KMS-11 (cell line): ENCODE results near the gene JMJD1C.

ENCODE experiments used
- H2AFZ ChIP-seq: fragments of 200-600 bp; sonication (generic); 2 replicates; pipeline ENCODE4 v1.6.1; 2016; ENCODE audit warnings: antibody characterized with exemption, mixed run types, low read depth
- H3K27ac ChIP-seq: fragments of 200-600 bp; sonication (generic); 2 replicates; pipeline ENCODE4 v1.6.1; 2016; ENCODE audit warnings: mild to moderate bottlenecking, mixed run types
- H3K27me3 ChIP-seq: fragments of 200-600 bp; sonication (generic); 2 replicates; pipeline ENCODE4 v1.6.1; 2017; ENCODE audit warnings: mild to moderate bottlenecking, low read depth, mixed run types, moderate library complexity; ENCODE audit not compliant: insufficient read depth
- H3K36me3 ChIP-seq: fragments of 200-600 bp; sonication (generic); 2 replicates; pipeline ENCODE4 v1.6.1; 2017; ENCODE audit warnings: mild to moderate bottlenecking, mixed run types; ENCODE audit not compliant: insufficient read depth
- H3K4me1 ChIP-seq: fragments of 200-600 bp; sonication (generic); 2 replicates; pipeline ENCODE4 v1.6.1; 2016; ENCODE audit warnings: mild to moderate bottlenecking, low read depth, mixed run types; ENCODE audit not compliant: poor library complexity, severe bottlenecking
- H3K4me2 ChIP-seq: fragments of 200-600 bp; sonication (generic); 2 replicates; pipeline ENCODE4 v1.7.0; 2016; ENCODE audit warnings: mild to moderate bottlenecking, mixed run types
- H3K4me3 ChIP-seq: fragments of 200-600 bp; sonication (generic); IDR thresholded peaks from 2 replicates; pipeline ENCODE4 v1.6.1; 2017; ENCODE audit warnings: low read depth, low read length, mixed read lengths; ENCODE audit not compliant: insufficient read depth
- H3K79me2 ChIP-seq: fragments of 200-600 bp; sonication (generic); 2 replicates; pipeline ENCODE4 v1.6.1; 2016; ENCODE audit warnings: low read depth, mixed run types; ENCODE audit not compliant: insufficient read depth
- H3K9ac ChIP-seq: fragments of 200-600 bp; sonication (generic); 2 replicates; pipeline ENCODE4 v1.6.1; 2016; ENCODE audit warnings: mild to moderate bottlenecking, mixed run types
- H4K20me1 ChIP-seq: fragments of 200-600 bp; sonication (generic); 2 replicates; pipeline ENCODE4 v1.6.1; 2016; ENCODE audit warnings: mild to moderate bottlenecking, mixed run types; ENCODE audit not compliant: insufficient read depth
- TF ChIP-seq, protein P1 (sequence below): fragments of 200-600 bp; sonication (generic); conservative IDR thresholded peaks from 2 replicates; pipeline ENCODE4 v1.6.1; 2017; ENCODE audit warnings: low read depth, mild to moderate bottlenecking, antibody characterized with exemption, low read length, moderate library complexity, mixed read lengths

The JMJD1C gene

GRCh38 chr10:63467841-63468240 is 2.1 kb upstream of the JMJD1C start:
- Histone ChIP-seq H3K27me3 (no peaks in the 10 kb centered on the region), H4K20me1 (peaks cover 19% of the 10 kb centered on the region), H3K27ac (no peak overlapping the region), H3K36me3 (no peaks in the 10 kb centered on the region), H3K79me2 (peaks cover 10% of the 10 kb centered on the region; the same call in 1 of the 2 replicates), H2AFZ (no peak overlapping the region), H3K4me3 (no peak overlapping the region), H3K9ac (no peak overlapping the region), H3K4me2 (no peak overlapping the region), H3K4me1 (peaks cover 22% of the 10 kb centered on the region)
- TF ChIP-seq, protein P1, sequence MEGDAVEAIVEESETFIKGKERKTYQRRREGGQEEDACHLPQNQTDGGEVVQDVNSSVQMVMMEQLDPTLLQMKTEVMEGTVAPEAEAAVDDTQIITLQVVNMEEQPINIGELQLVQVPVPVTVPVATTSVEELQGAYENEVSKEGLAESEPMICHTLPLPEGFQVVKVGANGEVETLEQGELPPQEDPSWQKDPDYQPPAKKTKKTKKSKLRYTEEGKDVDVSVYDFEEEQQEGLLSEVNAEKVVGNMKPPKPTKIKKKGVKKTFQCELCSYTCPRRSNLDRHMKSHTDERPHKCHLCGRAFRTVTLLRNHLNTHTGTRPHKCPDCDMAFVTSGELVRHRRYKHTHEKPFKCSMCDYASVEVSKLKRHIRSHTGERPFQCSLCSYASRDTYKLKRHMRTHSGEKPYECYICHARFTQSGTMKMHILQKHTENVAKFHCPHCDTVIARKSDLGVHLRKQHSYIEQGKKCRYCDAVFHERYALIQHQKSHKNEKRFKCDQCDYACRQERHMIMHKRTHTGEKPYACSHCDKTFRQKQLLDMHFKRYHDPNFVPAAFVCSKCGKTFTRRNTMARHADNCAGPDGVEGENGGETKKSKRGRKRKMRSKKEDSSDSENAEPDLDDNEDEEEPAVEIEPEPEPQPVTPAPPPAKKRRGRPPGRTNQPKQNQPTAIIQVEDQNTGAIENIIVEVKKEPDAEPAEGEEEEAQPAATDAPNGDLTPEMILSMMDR, result no peak

- H3K27ac ChIP-seq, result peak overlapping the region; percentile 49; the same call in 1 of the 2 replicates
- H3K4me2 ChIP-seq, result peak overlapping the region; percentile 81
- H3K36me3 ChIP-seq, result no peaks in the 10 kb centered on the region
- peak overlapping the region; percentile 60; the same call in 1 of the 2 replicates for H3K9ac ChIP-seq
- peaks cover 19% of the 10 kb centered on the region for H4K20me1 ChIP-seq
- H3K4me1 ChIP-seq, result peaks cover 22% of the 10 kb centered on the region
- peak overlapping the region; percentile 61 for H3K4me3 ChIP-seq
- no peaks in the 10 kb centered on the region for H3K27me3 ChIP-seq
- peak overlapping the region; percentile 69; the same call in 1 of the 2 replicates for H2AFZ ChIP-seq
- TF ChIP-seq, protein P1, result no peak
- H3K79me2 ChIP-seq, result peaks cover 10% of the 10 kb centered on the region; the same call in 1 of the 2 replicates
These were observed 563 bp upstream of the JMJD1C start for GRCh38 chr10:63466144-63466935.

GRCh38 chr10:63464402-63465292 is 1.1 kb downstream of the JMJD1C start:
- peaks cover 22% of the 10 kb centered on the region for H3K4me1 ChIP-seq
- peak overlapping the region; percentile 81 for H3K4me2 ChIP-seq
- H3K27me3 ChIP-seq, result no peaks in the 10 kb centered on the region
- H3K4me3 ChIP-seq, result no peak overlapping the region
- no peak overlapping the region for H3K27ac ChIP-seq
- H4K20me1 ChIP-seq, result peaks cover 19% of the 10 kb centered on the region
- H2AFZ ChIP-seq, result peak overlapping the region; percentile 69; the same call in 1 of the 2 replicates
- H3K9ac ChIP-seq, result peak overlapping the region; percentile 60; the same call in 1 of the 2 replicates
- no peaks in the 10 kb centered on the region for H3K36me3 ChIP-seq
- H3K79me2 ChIP-seq, result peaks cover 6% of the 10 kb centered on the region; the same call in 1 of the 2 replicates
- TF ChIP-seq, protein P1, result no peak

- Histone ChIP-seq H3K4me3 (no peak overlapping the region), H3K4me2 (no peak overlapping the region), H2AFZ (no peak overlapping the region), H3K27ac (no peak overlapping the region), H4K20me1 (peaks cover 13% of the 10 kb centered on the region), H3K9ac (no peak overlapping the region), H3K27me3 (no peaks in the 10 kb centered on the region), H3K36me3 (no peaks in the 10 kb centered on the region), H3K79me2 (peaks cover 13% of the 10 kb centered on the region; the same call in 1 of the 2 replicates), H3K4me1 (peaks cover 27% of the 10 kb centered on the region)
- TF ChIP-seq, protein P1, result no peak
These were observed 3.3 kb downstream of the JMJD1C start for GRCh38 chr10:63462442-63462841.
